NCI-H748 (cell line): ENCODE data around the gene PFDN5.
"Not testable (repeated sequence)": the region's sequence is repeated elsewhere in the genome, so short reads cannot be mapped to it uniquely, and the experiment has no call there.

Source experiments
- DNase-seq: peaks from one replicate; lab custom pipeline; 2025; ENCODE audit not compliant: unreplicated experiment; lab: John Stamatoyannopoulos, UW

The PFDN5 gene

DNA sequence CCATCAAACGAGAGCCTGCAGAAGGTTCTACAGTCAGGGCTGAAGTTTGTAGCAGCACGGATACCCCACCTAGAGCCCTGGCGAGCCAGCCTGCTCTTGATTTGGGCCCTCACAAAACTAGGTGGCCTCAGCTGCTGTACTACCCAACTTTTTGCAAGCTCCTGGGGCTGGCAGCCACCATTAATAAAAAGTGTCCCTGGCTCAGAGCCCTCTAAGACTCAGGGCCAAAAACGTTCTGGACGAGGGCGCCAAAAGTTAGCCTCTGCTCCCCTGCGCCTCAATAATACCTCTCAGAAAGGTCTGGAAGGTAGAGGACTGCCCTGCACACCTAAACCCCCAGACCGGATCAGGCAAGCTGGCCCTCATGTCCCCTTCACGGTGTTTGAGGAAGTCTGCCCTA is 8.9 kb upstream of the PFDN5 start:
- DNase-seq: no peak

GRCh38 chr12:53287741-53288216 is 7.6 kb upstream of the PFDN5 start:
- peak; percentile 29 for DNase-seq

DNA sequence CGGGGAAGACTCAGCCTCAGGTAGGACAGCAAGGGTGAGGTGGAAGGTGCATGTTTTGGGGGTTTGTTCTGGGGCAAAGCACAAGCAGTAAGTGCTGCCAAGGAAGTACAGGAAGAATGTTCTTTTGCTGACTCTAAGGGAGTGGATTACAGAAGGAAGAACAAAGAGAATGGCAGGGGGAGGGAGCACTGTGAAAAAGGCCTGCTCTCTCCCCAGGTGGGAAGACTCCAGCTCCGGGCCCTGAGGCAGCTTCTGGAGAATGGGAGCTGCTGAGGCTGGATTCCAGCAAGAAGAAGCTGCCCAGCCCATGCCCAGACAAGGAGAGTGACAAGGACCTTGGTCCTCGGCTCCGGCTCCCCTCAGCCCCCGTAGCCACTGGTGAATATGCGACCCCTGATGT is 7.0 kb upstream of the PFDN5 start:
- DNase-seq: no peak

DNA sequence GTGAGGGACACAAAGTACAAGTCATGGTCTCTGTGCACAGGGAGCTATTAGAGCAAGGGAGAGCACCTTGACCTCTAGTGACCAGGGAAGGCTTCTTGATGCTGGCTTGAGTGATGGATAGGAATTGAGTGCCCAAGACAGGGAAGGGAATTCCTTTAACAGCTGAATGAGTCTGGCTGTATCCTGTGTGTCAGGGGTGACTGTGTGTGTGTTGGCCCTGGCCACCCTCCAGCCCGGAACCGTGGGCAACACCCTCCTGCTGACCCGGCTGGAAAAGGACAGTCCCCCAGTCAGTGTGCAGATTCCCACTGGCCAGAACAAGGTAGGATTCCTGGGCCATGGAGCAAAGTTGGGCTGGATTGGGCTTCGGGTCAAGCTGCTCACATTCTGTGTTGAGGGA is 5.5 kb upstream of the PFDN5 start:
- no peak for DNase-seq

- DNase-seq: no peak
Observed at GRCh38 chr12:53290661-53291060, 4.7 kb upstream of the PFDN5 start.

- DNase-seq: no peak
Observed at GRCh38 chr12:53292426-53292825, 2.9 kb upstream of the PFDN5 start.

DNA sequence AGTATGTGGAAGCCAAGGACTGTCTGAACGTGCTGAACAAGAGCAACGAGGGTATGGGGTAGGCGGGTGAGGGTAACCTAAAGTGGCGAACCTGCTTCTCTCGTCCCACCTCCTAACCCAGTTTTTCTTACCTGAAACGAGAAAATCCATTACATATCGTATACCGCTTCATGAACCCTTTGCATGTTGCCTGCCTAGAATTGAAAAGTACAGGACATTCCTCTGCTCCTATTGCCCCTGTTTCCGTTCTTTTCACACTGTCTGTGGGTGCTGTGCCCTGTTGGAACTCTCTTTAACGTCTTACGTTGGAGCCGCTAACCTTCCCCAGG is 513 bp downstream of the PFDN5 start:
- DNase-seq: no peak

- DNase-seq: not testable (repeated sequence)
Observed at GRCh38 chr12:53297106-53297505, 1.8 kb downstream of the PFDN5 start.

DNA sequence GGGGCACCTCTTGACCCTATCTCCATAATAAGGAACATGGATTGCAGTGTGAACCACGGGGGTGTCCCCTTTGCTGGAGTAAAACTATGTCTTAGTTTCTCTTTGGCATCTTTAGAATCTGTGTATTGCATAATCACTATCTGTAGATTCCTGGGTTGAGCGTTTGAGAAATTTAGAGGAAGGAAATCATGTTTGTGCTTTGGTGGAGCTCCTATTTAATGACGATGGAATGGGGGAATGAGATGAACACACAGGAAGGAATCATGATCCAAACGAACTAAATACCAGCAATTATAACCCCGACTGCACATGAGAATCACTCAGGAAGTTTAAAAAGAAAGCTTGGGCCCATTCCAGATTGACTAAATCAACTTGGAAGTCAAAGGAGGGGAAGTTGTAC is 2.8 kb downstream of the PFDN5 start:
- DNase-seq: no peak

- no peak for DNase-seq
Observed at GRCh38 chr12:53299101-53299453, 3.7 kb downstream of the PFDN5 start.

- peak; percentile 94 for DNase-seq
Observed at GRCh38 chr12:53299454-53300180, 4.3 kb downstream of the PFDN5 start, which contains the start of gene MYG1. TSS of gene MYG1 (plus strand) at chr12:53299695. CDS start at chr12:53299738, 43 bp downstream.

- no peak for DNase-seq
Observed at GRCh38 chr12:53300187-53300586, 4.8 kb downstream of the PFDN5 start.

- DNase-seq: no peak
Observed at GRCh38 chr12:53302903-53303302, 7.6 kb downstream of the PFDN5 start.

GRCh38 chr12:53306826-53307225 is 11.5 kb downstream of the PFDN5 start:
- DNase-seq: no peak

- no peak for DNase-seq
Observed at GRCh38 chr12:53308276-53308675, 12.9 kb downstream of the PFDN5 start.

GRCh38 chr12:53313996-53314395 is 18.7 kb downstream of the PFDN5 start:
- no peak for DNase-seq

DNA sequence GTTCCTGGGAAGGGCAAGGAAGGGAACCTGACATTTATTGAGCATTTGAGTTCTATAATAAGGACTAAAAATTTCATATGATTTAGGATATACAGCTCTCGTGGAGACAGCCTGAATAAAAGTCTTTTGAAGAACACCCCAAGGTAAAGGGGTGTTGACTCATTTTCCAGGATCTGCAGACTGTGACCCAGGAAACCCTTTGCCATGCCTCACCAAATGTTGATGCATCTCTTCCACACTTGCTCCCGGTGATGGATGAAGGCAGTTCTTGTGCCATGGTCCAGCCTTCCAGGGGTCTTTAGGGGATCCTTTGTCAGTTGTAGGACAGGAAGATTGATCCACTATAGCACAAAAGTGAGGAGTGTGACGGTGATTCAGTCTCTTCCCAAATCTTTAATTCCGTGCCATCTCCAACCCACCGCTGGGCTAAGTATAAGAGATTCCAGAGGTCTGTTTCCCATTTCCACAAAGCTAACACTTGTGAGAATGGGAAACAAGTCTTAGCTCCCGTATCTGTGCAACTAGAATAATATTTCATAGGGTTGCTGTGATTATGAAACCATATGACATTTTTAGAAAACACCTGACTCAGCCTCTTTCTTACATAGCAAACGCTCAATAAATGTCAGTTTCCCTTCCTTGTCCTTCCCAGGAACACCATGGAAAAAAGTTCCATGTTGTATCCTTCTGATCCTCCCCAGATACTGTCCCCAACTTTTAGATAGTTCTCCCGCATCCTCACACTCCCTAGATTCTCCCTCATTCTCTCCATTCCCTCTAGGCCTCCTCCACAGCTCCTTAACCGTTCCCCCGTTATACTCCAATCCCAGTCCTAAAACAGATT is 25.2 kb downstream of the PFDN5 start:
- no peak for DNase-seq

DNA sequence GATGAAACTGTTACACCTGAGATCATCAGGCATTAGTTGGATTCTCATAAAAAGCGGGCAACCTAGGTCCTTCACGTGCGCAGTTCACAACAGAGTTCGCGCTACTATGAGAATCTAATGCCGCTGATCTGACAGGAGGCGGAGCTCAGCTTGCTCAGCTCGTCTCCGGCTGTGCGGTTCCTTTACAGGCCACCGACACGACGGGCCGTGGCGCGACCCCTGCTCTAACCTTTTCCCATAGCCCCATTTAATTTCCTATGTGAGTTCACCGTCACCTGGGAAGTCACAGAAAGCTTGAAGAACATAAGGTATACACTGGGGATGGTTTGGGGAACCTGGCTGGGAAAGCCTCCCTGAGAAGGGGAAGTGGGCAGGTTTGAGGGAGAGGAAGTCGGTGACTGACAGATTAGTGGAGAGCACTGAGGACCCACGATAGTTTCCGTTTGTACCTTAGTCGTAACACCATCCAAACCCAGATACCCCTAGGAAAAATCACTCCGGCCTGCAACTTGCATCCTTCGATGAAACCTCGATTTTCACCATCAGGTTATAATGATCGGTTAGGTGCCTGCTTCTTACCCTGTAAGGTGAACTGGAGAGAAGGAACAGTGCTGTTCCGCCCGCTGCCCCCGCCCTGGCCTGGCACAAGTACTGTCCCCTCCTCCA is 28.9 kb downstream of the PFDN5 start:
- DNase-seq: no peak

DNA sequence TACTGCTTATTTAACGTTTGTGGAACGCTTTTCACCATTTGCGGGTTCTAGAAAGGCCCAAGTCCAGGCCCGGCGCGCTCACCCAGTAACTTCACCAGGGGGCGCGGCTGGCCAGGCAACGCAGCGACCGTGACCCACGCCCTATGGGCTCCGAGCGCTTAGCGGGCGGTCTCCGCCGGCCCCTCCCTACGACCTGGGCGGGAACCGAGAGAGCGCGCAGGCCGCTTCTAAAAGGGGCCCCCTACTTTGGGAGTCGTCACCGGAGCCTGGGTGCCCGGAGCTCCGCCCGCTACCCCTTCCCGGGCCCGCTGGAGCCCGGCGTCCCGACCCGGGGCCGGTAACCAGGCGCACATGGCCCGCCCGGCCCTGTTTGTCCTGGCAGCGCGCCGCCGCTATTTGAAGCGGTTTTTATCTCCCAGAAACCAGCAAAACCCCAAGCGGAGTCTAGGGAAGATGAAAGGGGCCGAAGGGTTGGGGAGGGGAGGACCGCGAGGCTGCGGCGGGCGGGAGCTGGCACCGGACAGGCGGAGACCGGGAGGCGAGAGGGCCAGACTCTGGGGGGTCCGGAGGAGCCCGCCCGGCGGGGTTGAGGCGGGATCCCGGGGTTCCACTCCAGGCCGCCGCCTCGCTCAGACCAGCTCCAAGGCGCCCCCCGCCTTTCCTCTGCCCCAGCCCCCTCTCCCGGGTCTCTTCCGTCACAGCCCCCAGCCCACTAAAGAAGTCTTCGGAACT is 29.6 kb downstream of the PFDN5 start:
- DNase-seq: peak; percentile 90

GRCh38 chr12:53325511-53326061 is 30.2 kb downstream of the PFDN5 start:
- peak; percentile 59 for DNase-seq
